Measurements from ENCODE around the gene HLA-A. TPM values are rescaled to one million over a fixed set of nuclear protein-coding genes. Genes with fewer than 3 reads are reported as not detected.

Gene HLA-A
- total and polyA plus RNA-seq, 2 experiments from 2014 or later = 339 to 349 TPM

GRCh38 chr6:29919506-29920445 is 22.6 kb upstream of the HLA-A start:
- no peaks in the 10 kb centered on the region for H3K27me3 ChIP-seq
- H3K9me3 ChIP-seq (ENCODE audit: low read depth) = no peaks in the 10 kb centered on the region
- DNase-seq (ENCODE audit: low spot score) = no peak
- no peaks in the 10 kb centered on the region for H3K9me2 ChIP-seq (replicated peaks; ENCODE audit: insufficient read depth)
- H3K4me2 ChIP-seq = no peak overlapping the region
- H4K20me1 ChIP-seq (ENCODE audit: insufficient read depth, poor library complexity, severe bottlenecking) = no peaks in the 10 kb centered on the region
- H2AFZ ChIP-seq = no peak overlapping the region
- no peak overlapping the region for H3K27ac ChIP-seq
- 60% methylated on average over 1 of the region's 1 CpG for WGBS (ENCODE audit: low lambda C conversion rate, missing lambda C conversion rate)
- no peaks in the 10 kb centered on the region for H3K36me3 ChIP-seq (replicated peaks; ENCODE audit: insufficient read depth, low read depth)
- H3K4me1 ChIP-seq (ENCODE audit: insufficient read depth) = no peaks in the 10 kb centered on the region
- no peak overlapping the region for H3K4me3 ChIP-seq
- no peaks in the 10 kb centered on the region for H3K79me2 ChIP-seq
- TF ChIP-seq, protein P1, sequence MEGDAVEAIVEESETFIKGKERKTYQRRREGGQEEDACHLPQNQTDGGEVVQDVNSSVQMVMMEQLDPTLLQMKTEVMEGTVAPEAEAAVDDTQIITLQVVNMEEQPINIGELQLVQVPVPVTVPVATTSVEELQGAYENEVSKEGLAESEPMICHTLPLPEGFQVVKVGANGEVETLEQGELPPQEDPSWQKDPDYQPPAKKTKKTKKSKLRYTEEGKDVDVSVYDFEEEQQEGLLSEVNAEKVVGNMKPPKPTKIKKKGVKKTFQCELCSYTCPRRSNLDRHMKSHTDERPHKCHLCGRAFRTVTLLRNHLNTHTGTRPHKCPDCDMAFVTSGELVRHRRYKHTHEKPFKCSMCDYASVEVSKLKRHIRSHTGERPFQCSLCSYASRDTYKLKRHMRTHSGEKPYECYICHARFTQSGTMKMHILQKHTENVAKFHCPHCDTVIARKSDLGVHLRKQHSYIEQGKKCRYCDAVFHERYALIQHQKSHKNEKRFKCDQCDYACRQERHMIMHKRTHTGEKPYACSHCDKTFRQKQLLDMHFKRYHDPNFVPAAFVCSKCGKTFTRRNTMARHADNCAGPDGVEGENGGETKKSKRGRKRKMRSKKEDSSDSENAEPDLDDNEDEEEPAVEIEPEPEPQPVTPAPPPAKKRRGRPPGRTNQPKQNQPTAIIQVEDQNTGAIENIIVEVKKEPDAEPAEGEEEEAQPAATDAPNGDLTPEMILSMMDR (IDR thresholded peaks at IDR 0.05; ENCODE audit: poor library complexity) = no peak
- TF ChIP-seq EZH2phosphoT487 (IDR thresholded peaks at IDR 0.05; ENCODE audit: low read depth, severe bottlenecking, unreplicated experiment) = no peak
- no peak for TF ChIP-seq EZH2 (IDR thresholded peaks at IDR 0.05; ENCODE audit: borderline replicate concordance)

DNA sequence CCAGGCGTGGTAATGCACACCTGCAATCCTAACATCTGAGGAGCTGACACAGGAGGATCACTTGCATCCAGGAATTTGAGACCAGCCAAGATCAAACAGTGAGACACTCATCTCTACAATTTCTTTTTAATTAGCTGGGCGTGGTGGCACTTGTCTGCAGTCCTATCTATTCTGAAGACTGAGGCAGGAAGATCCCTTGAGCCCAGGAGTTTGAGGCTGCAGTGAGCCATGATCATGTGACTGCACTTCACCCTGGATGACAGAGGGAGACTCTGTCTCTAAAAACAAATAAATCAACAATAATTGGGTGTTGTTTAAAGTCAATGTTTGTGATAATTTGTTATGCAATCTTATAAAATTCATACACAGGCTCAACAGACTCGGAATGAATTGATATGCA is 18.0 kb upstream of the HLA-A start:
- Histone ChIP-seq H3K36me3 (replicated peaks; ENCODE audit: insufficient read depth, low read depth) (no peaks in the 10 kb centered on the region), H4K20me1 (ENCODE audit: insufficient read depth, poor library complexity, severe bottlenecking) (no peaks in the 10 kb centered on the region), H3K4me1 (ENCODE audit: insufficient read depth) (no peaks in the 10 kb centered on the region), H2AFZ (no peak overlapping the region), H3K27ac (no peak overlapping the region), H3K4me3 (no peak overlapping the region), H3K79me2 (no peaks in the 10 kb centered on the region), H3K4me2 (no peak overlapping the region), H3K9me2 (replicated peaks; ENCODE audit: insufficient read depth) (no peaks in the 10 kb centered on the region), H3K27me3 (no peaks in the 10 kb centered on the region), H3K9me3 (ENCODE audit: low read depth) (no peaks in the 10 kb centered on the region)
- DNase-seq (ENCODE audit: low spot score) = no peak
- TF ChIP-seq EZH2 (IDR thresholded peaks at IDR 0.05; ENCODE audit: borderline replicate concordance) (no peak), EZH2phosphoT487 (IDR thresholded peaks at IDR 0.05; ENCODE audit: low read depth, severe bottlenecking, unreplicated experiment) (no peak)
- TF ChIP-seq, protein P1 (IDR thresholded peaks at IDR 0.05; ENCODE audit: poor library complexity) = no peak
- WGBS (ENCODE audit: low lambda C conversion rate, missing lambda C conversion rate) = 79% methylated on average over 3 of the region's 3 CpGs

DNA sequence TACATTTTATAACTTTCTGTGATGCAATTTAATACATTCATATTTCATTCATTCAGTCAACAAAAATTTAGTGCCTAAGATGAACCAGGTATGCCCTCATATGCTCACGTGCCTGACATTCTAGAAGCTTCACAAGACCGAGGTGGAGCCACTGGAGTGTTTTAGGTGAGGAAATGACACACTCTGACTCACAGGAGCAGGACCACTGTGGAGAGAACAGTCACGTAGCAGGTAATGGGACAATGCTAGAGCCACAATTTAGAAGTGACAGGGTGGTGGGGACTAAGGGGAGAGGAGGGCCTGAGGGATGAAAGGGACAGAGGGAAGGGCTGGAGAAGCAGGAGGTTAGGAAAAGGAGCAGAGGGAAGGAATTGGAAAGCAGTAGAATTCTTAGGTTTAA is 17.6 kb upstream of the HLA-A start:
- no peaks in the 10 kb centered on the region for H3K4me1 ChIP-seq (ENCODE audit: insufficient read depth)
- TF ChIP-seq EZH2phosphoT487 (IDR thresholded peaks at IDR 0.05; ENCODE audit: low read depth, severe bottlenecking, unreplicated experiment) = no peak
- TF ChIP-seq, protein P1 (IDR thresholded peaks at IDR 0.05; ENCODE audit: poor library complexity) = no peak
- no peak for TF ChIP-seq EZH2 (IDR thresholded peaks at IDR 0.05; ENCODE audit: borderline replicate concordance)
- WGBS (ENCODE audit: low lambda C conversion rate, missing lambda C conversion rate) = 65% methylated on average over 3 of the region's 3 CpGs
- no peak overlapping the region for H3K4me2 ChIP-seq
- no peak overlapping the region for H3K27ac ChIP-seq
- H3K36me3 ChIP-seq (replicated peaks; ENCODE audit: insufficient read depth, low read depth) = no peaks in the 10 kb centered on the region
- no peak for DNase-seq (ENCODE audit: low spot score)
- H2AFZ ChIP-seq = no peak overlapping the region
- H3K27me3 ChIP-seq = no peaks in the 10 kb centered on the region
- H3K9me2 ChIP-seq (replicated peaks; ENCODE audit: insufficient read depth) = no peaks in the 10 kb centered on the region
- no peak overlapping the region for H3K4me3 ChIP-seq
- no peaks in the 10 kb centered on the region for H3K79me2 ChIP-seq
- no peaks in the 10 kb centered on the region for H4K20me1 ChIP-seq (ENCODE audit: insufficient read depth, poor library complexity, severe bottlenecking)
- no peaks in the 10 kb centered on the region for H3K9me3 ChIP-seq (ENCODE audit: low read depth)
